Stimulated activated CD8-positive, alpha-beta memory T cell treated with anti-CD3 and anti-CD28 coated beads, Interleukin-4, amount 100 ng/mL, for 4 hours (primary cell): ENCODE measurements around the gene OIT3.

Experiments used
- DNase-seq, 2 donors: peaks; one replicate each; pipeline ENCODE4 v3.0.0-alpha.2; 2020; ENCODE audit warnings: low read depth in 2 of 2, low spot score in 1 of 2

The OIT3 gene

DNA sequence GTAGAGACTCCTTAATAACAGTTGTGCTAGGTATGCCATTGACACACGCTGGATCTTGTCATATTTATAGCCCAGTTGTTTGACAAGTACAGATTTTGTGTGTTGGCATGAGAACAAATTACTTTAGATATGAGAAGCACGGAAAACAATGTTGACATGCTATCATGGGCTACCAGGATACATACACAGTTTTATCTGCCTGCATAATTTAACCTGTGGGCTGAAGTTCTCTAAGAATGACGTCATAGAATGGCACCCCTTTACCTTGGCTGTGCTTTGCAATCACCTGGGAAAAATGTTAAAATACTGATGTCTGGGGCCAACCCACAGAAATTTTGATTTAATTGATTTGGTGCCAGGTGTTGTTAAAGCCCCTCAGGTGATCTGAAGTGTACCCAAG is 58.2 kb downstream of the OIT3 start:
- DNase-seq: no peak

DNA sequence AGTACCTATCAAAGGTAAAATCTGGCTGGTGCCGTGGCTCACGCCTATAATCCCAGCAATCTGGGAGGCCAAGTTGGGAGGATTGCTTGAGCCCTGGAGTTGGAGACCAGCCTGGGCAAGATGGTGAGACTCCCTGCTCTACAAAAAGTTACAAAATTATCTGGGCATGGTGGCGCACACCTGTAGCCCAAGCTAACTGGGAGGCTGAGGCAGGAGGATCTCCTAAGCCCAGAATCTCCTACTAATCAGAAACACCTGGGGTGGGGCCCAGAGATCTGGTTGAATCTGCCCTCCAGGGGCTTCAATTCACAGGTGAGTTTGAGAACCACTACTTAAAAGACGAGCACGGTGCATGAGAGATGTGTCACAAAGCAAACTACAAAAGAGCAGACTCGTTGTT is 58.6 kb downstream of the OIT3 start:
- DNase-seq: no peak

DNA sequence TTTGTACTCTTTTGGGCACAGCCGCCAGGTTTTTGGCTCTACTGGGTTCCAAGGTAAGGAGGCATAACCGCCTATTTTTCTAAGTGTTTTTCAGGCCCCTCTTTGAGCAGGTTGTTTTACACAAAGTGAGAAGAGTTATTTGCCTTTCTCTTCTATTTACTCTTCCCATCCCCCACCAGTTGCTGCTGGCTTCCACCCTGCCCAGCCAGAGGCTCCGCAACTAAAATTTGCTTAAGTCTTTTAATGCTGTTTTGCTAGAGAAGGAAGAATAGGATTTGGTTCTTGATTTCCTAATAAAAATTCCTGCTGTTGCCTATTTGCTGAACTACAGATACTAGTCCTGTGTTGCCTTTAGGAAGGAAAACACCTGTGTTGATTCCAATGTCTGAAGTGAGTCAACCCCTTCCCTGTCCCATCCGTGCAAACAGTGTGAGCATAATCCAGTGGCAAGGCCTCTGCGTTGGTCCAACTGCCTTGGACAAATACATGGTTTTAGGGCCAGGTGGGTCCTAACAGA is 59.2 kb downstream of the OIT3 start:
- no peak for DNase-seq

DNA sequence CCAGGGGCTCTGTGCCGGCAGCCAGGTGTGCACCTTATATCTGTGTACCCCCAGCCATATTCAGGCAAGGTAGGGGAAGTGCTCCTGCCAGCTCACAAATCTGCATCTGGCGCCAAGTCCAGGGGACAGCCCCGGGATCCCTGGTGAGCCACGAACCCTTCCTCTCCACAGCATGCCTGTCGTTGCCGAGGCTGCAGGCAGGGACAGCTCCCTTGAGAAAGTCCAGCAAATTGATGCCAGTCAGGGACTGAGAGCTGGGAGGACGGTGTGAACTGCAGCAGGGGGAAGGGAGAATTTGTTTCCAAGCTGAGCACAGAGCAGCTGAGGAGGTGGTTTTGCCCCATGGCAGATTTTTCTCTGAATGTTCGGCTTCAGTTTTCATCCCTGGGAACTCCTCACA is 60.1 kb downstream of the OIT3 start:
- no peak for DNase-seq

DNA sequence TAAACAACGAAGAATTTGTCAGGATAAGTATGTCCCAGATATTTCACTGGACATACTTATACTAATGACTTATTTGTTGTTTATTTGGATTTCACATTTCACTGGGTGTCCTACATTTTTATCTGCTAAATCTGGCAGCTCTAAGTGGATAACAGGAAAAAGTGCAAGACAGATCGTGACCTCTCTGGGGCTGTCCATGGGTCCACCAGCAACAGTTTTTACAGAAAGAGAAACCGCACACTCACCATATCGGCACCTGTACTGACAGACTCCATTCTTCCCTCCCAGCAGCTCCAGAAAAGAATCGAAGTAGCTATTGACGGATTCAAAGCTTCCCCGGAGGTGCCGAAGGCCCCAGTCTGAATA is 60.7 kb downstream of the OIT3 start:
- no peak for DNase-seq

DNA sequence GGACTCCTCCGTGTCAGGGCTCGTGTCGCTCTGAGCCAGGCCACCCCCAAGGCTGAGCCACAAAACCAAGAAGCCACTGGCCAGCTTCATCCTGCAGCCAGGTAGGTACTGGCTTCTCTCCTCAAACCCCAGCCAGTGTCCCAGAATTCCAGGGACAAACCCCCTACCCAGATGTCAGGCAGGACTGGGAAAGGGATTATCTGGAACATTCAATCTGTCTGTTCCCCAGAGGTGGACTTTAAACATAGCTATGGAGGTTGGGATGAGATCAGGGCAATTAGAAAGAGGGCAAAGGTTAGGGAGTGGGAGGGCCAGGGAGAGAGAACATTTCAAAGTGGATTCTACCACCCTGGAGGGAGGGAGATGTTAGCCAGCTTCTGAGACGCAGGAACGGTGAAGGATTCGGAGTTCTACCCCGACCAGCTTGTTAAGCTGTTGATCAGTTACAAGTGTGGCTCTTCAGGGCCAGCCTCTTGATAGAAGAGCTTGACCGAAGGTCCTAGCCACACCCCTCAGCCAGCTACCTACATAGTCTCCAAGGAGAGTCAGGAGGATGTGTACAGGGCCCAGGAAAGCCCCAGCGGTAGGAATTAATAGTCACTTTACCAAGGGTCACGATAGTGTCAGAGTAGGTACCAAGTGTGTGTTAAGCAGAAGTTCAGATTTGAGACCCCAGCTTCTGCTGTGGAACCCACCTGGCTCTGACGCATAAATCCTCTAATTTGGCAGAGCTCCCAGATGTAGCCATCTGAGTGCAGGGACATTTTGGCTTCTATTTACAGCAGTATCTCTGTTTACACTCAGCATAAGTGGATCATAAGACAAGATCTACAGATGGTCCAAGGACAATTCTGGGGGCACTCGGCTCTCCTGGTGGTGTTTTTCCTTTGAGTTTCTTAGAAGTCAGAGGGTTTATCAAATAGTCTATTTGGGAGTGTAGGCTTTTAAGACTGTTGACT is 61.3 kb downstream of the OIT3 start, which contains the start of gene PLA2G12B:
PLA2G12B (minus strand) TSS at position 211 of the 959 bp plus-strand sequence; CDS start at position 90, 121 bp downstream.
- DNase-seq: no peak

DNA sequence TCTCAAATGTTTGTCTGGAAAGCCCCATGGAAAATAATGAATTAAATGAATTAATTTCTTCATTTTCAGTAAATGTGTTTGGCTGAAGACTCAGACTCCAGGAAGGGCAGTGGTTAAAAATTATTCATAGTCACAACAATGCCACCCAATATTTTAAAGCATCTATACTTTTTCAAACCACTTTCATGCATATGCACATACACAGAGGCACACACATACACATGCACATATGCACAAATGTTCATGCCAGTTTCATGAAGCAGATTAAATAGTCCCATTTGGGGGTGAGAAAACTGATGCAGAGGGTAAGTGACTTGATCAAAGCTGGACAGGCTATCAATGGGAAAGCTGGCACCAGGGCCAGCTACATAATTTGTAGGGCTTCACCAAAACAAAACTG is 62.5 kb downstream of the OIT3 start:
- no peak for DNase-seq

DNA sequence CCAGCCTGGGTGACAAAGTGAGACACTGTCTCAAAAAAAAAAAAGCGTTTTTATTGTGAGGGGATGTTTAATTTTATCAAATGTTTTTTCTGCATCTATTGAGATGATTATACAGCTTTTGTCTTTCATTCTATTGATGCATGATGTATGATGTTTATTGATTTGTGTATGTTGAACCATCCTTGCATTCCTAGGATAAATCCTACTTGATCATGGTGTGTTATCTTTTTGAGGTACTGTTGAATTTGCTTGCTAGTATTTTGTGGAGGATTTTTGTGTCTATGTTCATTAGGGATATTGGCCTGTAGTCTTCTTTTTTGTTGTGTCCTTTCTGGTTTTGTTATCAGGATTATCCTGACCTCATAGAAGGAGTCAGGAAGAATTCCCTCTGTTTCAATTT is 83.3 kb downstream of the OIT3 start:
- DNase-seq: no peak

DNA sequence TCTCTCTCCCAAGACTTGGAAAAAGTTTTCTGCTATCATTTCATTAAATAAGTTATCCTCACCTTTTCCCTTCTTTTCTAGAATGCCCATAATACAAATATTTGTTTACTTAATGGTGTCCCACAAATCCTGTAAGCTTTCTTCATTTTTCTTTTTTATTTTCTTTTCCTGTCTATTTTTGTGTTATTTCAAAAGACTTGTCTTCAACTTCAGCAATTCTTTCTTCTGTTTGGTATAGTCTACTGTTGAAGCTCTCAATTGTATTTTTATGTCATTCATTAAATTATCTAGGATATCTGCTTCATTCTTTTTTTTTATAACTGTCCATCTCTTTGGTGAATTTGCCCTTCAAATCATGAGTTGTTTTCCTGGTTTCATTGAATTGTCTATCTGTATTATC is 86.2 kb downstream of the OIT3 start:
- DNase-seq: no peak

DNA sequence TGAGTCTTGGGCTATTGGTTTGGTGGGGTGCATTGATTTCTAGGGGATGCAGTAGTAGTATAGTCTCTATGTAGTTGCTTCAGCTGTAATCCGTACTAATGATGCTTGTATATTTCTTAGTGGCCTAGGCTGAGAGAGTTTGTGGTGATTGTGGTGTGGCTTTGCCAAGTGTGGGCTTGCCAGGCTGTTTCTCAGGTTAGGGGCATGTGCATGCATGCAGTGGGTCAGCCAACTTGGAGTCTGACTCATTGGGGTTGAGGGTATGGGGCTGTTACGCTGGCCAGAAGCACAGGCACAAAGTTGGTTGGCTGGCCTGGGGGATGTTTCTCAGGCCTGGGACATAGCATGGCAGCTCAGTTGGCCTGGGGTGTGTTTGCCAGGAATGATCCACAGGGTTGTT is 86.8 kb downstream of the OIT3 start:
- no peak for DNase-seq

DNA sequence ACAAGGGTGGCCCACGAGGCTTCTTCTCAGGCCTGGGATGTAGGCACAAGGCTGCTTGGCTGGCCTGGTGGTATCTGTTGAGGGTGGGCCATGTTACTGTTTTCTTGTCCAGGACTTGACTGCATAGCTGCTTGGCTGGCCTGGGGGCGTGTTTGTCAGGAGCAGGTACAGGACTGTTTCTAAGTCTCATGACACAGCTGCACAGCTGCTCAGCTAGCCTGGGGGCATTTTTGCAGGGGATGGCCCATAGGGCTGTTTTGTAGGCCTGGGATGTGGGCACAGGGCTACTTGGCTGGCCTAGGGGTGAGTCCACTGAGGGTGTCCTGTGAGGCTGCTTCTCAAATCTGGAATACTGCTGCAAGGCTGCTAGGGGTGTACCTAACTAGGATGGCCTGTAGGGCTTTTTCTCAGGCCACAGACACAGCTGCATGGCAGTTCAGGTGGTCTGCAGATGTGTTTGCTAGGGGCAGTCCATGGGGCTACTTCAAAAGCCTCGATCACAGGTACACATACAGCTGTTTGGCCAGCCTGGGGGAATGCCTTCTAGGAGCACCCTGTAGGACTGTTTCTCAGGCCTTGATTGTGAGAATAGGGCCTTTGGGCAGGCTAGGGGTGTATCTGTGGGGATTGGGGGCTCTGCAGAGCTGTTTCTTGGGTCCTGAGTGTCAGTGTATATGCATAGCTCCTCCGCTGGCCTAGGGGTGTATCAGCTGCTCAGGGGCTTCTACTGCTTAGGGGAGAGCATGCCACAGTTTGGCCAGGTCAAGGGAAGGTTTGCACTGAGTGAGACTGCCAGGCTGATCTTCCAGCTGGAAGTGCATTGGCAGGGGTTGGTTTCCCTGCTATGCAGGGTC is 87.7 kb downstream of the OIT3 start:
- no peak for DNase-seq

DNA sequence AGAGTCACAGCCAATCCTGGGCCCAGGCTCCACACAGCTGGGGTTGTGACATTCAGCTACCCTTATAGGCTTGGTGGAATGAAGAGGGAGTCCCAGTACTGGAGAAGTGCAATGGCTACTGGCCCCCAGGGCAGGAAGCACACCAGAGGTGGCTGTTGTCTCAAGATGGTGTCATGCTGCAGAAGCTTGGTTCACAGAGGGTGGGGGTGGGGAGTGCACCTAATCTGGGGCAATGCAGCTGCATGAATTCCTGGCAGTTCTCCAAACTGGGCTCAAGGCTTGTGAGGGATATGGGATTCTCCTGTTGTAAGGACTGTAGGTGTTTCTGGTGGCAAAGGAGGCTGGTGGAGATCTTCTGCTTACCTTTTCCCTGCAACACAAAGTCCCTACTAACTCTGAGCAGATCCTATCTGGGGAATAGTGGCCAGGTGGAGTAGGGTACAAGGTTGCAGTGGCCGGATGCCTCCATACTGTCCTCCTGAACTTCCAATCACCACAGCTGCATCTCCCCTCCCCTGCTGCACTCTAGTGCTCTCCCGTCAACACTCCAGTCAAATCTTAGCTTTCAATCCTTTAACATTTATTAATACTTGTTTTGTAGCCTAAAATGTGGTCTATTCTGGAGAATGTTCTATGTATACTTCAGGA is 88.5 kb downstream of the OIT3 start:
- no peak for DNase-seq
